ENCODE results near the gene KCTD3. TPM values are rescaled to one million over a fixed set of nuclear protein-coding genes. Genes with fewer than 3 reads are reported as not detected.

KCTD3 gene
- total RNA-seq, 2 experiments from 2014 or later: 3.3 to 3.9 TPM

- no peak for DNase-seq
- no peaks in the 10 kb centered on the region for H3K4me1 Mint-ChIP-seq
- POLR2A ChIA-PET: no interaction called here
- no peaks in the 10 kb centered on the region for H3K36me3 Mint-ChIP-seq
- H3K27me3 Mint-ChIP-seq: peaks cover 2% of the 10 kb centered on the region
- H3K4me3 Mint-ChIP-seq: no peak overlapping the region
- H3K27ac Mint-ChIP-seq: no peak overlapping the region
- no peak for ATAC-seq (ENCODE audit: low read depth)
- no peaks in the 10 kb centered on the region for H3K9me3 Mint-ChIP-seq
These were observed 100.7 kb downstream of the KCTD3 start for GRCh38 chr1:215667761-215668160.

GRCh38 chr1:215669806-215670491 is 102.8 kb downstream of the KCTD3 start:
- Mint-ChIP-seq H3K36me3 (no peaks in the 10 kb centered on the region), H3K4me3 (no peak overlapping the region), H3K4me1 (no peaks in the 10 kb centered on the region), H3K27me3 (peaks cover 2% of the 10 kb centered on the region), H3K27ac (no peak overlapping the region), H3K9me3 (no peaks in the 10 kb centered on the region)
- no peak for ATAC-seq (ENCODE audit: low read depth)
- POLR2A ChIA-PET: no interaction called here
- DNase-seq: no peak

Measured in activated naive CD8-positive, alpha-beta T cell treated with anti-CD3 and anti-CD28 coated beads, Interleukin-2, amount 10 ng/mL, durations not matched to agents 7 days and 5 days (primary cell).